Testis (tissue), 2 donors: ENCODE data around the gene DTHD1.

Source experiments
- POLR2A ChIP-seq: fragments of 450-650 bp; IDR thresholded peaks from one replicate; pipeline ENCODE4 v1.6.1; 2017; ENCODE audit warnings: antibody characterized with exemption, mild to moderate bottlenecking, moderate library complexity
- TF ChIP-seq, protein P1 (sequence below), 3 experiments: fragments of 450-650 bp in 2 of 3; fragments of 200-600 bp in 1 of 3; sonication (generic) in 1 of 3; IDR thresholded peaks; one replicate each; pipeline ENCODE4 v1.5.1; 2016 to 2019; ENCODE audit warnings: antibody characterized with exemption in 3 of 3, mild to moderate bottlenecking in 2 of 3, moderate library complexity in 1 of 3

DNA sequence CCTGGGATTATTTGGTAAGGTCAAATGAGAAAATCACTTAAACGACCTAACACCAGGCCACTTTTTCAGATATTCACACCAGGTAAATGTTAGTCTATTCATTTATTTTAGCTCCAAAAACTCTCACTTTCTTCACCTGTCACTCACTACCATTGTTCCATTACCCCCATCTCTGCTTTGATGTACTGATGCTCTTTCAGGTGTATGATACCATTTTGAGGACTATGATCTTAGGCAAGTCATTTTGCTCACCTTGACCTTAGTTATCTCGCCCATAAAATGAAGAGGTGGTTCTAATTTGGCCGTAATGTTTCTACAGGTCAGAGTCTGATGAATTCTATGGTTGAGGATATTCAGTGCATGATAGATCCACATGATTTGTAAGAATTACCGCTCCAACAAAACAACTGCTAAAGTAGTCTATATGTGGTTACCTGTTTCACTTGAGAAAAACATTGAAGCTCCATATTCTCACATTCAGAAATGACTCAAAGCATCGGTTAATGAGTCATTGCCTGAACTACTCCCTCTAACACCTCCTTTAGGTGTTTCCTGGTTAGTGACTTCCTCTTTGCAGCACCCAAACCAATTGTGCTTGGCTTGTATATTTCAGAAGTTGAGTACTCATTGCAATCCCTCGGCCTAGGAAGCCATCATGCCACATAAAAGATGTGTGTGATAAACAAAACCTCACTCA lies 4.5 kb downstream of the DTHD1 start:
- TF ChIP-seq, protein P1, sequence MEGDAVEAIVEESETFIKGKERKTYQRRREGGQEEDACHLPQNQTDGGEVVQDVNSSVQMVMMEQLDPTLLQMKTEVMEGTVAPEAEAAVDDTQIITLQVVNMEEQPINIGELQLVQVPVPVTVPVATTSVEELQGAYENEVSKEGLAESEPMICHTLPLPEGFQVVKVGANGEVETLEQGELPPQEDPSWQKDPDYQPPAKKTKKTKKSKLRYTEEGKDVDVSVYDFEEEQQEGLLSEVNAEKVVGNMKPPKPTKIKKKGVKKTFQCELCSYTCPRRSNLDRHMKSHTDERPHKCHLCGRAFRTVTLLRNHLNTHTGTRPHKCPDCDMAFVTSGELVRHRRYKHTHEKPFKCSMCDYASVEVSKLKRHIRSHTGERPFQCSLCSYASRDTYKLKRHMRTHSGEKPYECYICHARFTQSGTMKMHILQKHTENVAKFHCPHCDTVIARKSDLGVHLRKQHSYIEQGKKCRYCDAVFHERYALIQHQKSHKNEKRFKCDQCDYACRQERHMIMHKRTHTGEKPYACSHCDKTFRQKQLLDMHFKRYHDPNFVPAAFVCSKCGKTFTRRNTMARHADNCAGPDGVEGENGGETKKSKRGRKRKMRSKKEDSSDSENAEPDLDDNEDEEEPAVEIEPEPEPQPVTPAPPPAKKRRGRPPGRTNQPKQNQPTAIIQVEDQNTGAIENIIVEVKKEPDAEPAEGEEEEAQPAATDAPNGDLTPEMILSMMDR (IDR thresholded peaks at IDR 0.05) = no peak
- TF ChIP-seq POLR2A = no peak
